HepG2 (cell line): ENCODE measurements around the gene TSPAN31. TPM values are rescaled to one million over a fixed set of nuclear protein-coding genes. Genes with fewer than 3 reads are reported as not detected.

Experiments used
- ATAC-seq: fragments of 200-7000 bp; cut with Tn5 transposase; 3 replicates; pipeline ENCODE4 v1.9.1; 2020; ENCODE audit warnings: mild to moderate bottlenecking, moderate library complexity
- BruUV-seq: library from RNA; stranded (reverse); fragments of 400-500 nt; replicated peaks from 2 replicates; lab custom pipeline; 2021; lab: Mats Ljungman, UMichigan
- CTCF ChIA-PET: fragments of 300-600 bp; formaldehyde crosslinking; extraction: SDS; loops from one replicate; lab custom pipeline; 2021; ENCODE audit warnings: low total read pairs, inconsistent platforms, low intra/inter-chr PET ratio; lab: Yijun Ruan, JAX
- POLR2A ChIA-PET: fragments of 350-600 bp; sonication (Branson Sonifier 250); formaldehyde crosslinking; loops from one replicate; lab custom pipeline; 2020; ENCODE audit warnings: antibody characterized with exemption, inconsistent platforms; lab: Yijun Ruan, JAX
- DNase-seq: peaks from one replicate; pipeline ENCODE4 v3.0.0-alpha.2; 2015; ENCODE audit warnings: low spot score
- FAIRE-seq: peaks from 3 replicates; lab custom pipeline; 2011; peaks lifted over from hg19 to GRCh38; lab: Jason Lieb, UNC
- H2AFZ ChIP-seq: one replicate; pipeline ENCODE4 v1.6.1; 2011; ENCODE audit warnings: low read length, inconsistent platforms
- H3K27ac ChIP-seq: fragments of 300-600 bp; 3 replicates; pipeline ENCODE4 v1.8.0; 2011; ENCODE audit warnings: mixed run types, mild to moderate bottlenecking, mixed read lengths, low read length, inconsistent platforms; ENCODE audit not compliant: insufficient read depth; ENCODE audit errors: extremely low read length
- H3K27me3 ChIP-seq, 2 experiments: fragments of 200-600 bp in 1 of 2; 2 replicates in 1 of 2; 3 replicates in 1 of 2; pipeline versions ENCODE4 v1.6.0 to v1.8.0; 2011; ENCODE audit warnings: low read length in 2 of 2, mild to moderate bottlenecking in 2 of 2, moderate library complexity in 2 of 2, inconsistent platforms in 1 of 2; ENCODE audit not compliant: insufficient read depth in 2 of 2, control insufficient read depth in 1 of 2
- H3K36me3 ChIP-seq, 2 experiments: fragments of 200-600 bp in 1 of 2; replicated peaks in 1 of 2; 2 replicates in 1 of 2; 3 replicates in 1 of 2; pipeline versions ENCODE4 v1.5.1 to v1.8.0; 2011; ENCODE audit warnings: low read length in 2 of 2, inconsistent platforms in 1 of 2; ENCODE audit not compliant: insufficient read depth in 2 of 2, control insufficient read depth in 1 of 2
- H3K4me1 ChIP-seq: 2 replicates; pipeline ENCODE4 v1.5.1; 2012; ENCODE audit warnings: low read length, inconsistent platforms; ENCODE audit not compliant: insufficient read depth
- H3K4me2 ChIP-seq: 2 replicates; pipeline ENCODE4 v1.6.0; 2011; ENCODE audit warnings: low read depth, low read length, inconsistent platforms
- H3K4me3 ChIP-seq, 3 experiments: fragments of 200-600 bp in 1 of 3; sonication (generic), shearing (Covaris generic) in 1 of 3; replicated peaks in 1 of 3; 2 replicates each; pipeline ENCODE4 v1.5.1; 2011 to 2016; ENCODE audit warnings: low read length in 3 of 3, inconsistent platforms in 2 of 3, low read depth in 2 of 3, mild to moderate bottlenecking in 2 of 3, control low read depth in 1 of 3, mixed read lengths in 1 of 3; ENCODE audit not compliant: insufficient read depth in 1 of 3
- H3K79me2 ChIP-seq: one replicate; pipeline ENCODE4 v1.6.1; 2011; ENCODE audit warnings: low read length, inconsistent platforms; ENCODE audit not compliant: insufficient read depth
- H3K9ac ChIP-seq: 2 replicates; pipeline ENCODE4 v1.6.0; 2011; ENCODE audit warnings: mild to moderate bottlenecking, low read depth, low read length, inconsistent platforms; ENCODE audit not compliant: insufficient read depth
- H3K9me3 ChIP-seq: 2 replicates; pipeline ENCODE4 v1.5.1; 2012; ENCODE audit warnings: mild to moderate bottlenecking, low read length
- H4K20me1 ChIP-seq: 2 replicates; pipeline ENCODE4 v1.6.0; 2011; ENCODE audit warnings: inconsistent platforms, mild to moderate bottlenecking, low read length, moderate library complexity; ENCODE audit not compliant: insufficient read depth
- CBX5 ChIP-seq: sonication (generic); formaldehyde crosslinking; IDR thresholded peaks from 2 replicates; pipeline ENCODE4 v1.4.0; 2020; ENCODE audit warnings: missing genetic modification reagents, borderline replicate concordance
- FOXA1 ChIP-seq, 2 experiments: fragments of 450-650 bp in 1 of 2; sonication (generic) in 1 of 2; formaldehyde crosslinking in 1 of 2; IDR thresholded peaks; 2 replicates each; pipeline versions ENCODE4 v1.4.0 to v1.6.1; 2016 to 2020; ENCODE audit warnings: missing genetic modification reagents in 1 of 2
- GATAD2A ChIP-seq: IDR thresholded peaks from 2 replicates; pipeline ENCODE4 v1.6.1; 2016
- HNRNPLL ChIP-seq: fragments of 200-400 bp; formaldehyde crosslinking; IDR thresholded peaks from 2 replicates; pipeline ENCODE4 v1.6.1; 2017; ENCODE audit warnings: mild to moderate bottlenecking, low read depth, low read length; ENCODE audit not compliant: poor library complexity, severe bottlenecking
- MAZ ChIP-seq, 2 experiments: sonication (generic) in 1 of 2; formaldehyde crosslinking in 1 of 2; IDR thresholded peaks; 2 replicates each; pipeline versions ENCODE4 v1.5.0 to v1.6.1; 2012 to 2020; ENCODE audit warnings: low read depth in 2 of 2, mild to moderate bottlenecking in 2 of 2, borderline replicate concordance in 1 of 2, improper control_type of control experiment in 1 of 2, low read length in 1 of 2, missing genetic modification reagents in 1 of 2, moderate library complexity in 1 of 2
- ONECUT2 ChIP-seq: sonication (generic); formaldehyde crosslinking; IDR thresholded peaks from 2 replicates; pipeline ENCODE4 v1.4.0; 2020; ENCODE audit warnings: missing genetic modification reagents
- RFX1 ChIP-seq: fragments of 450-650 bp; IDR thresholded peaks from 2 replicates; pipeline ENCODE4 v1.6.1; 2017
- ZNF292 ChIP-seq: sonication (generic); formaldehyde crosslinking; IDR thresholded peaks from 2 replicates; pipeline ENCODE4 v1.8.1; 2022; ENCODE audit warnings: mild to moderate bottlenecking, low read depth, missing genetic modification reagents, borderline replicate concordance
- ZNF574 ChIP-seq: sonication (generic); formaldehyde crosslinking; IDR thresholded peaks from 2 replicates; pipeline ENCODE4 v1.4.0; 2020; ENCODE audit warnings: missing genetic modification reagents
- ZNF761 ChIP-seq: sonication (generic); formaldehyde crosslinking; conservative IDR thresholded peaks from 2 replicates; pipeline ENCODE4 v1.4.0; 2020; ENCODE audit warnings: mild to moderate bottlenecking, missing genetic modification reagents
- ZXDC ChIP-seq: sonication (generic); formaldehyde crosslinking; IDR thresholded peaks from 2 replicates; pipeline ENCODE4 v1.5.0; 2020; ENCODE audit warnings: mild to moderate bottlenecking, missing genetic modification reagents
- WGBS: methylation state at CpG from one replicate; pipeline ENCODE4 v1.1.6; 2017; ENCODE audit warnings: low lambda C conversion rate; 5-methylcytosine and 5-hydroxymethylcytosine counted together
- in situ Hi-C: cut with HindIII; loops from 2 replicates; pipeline ENCODE4 v1.10.0; 2017; ENCODE audit warnings: low pct_unique_long_range_greater_than_20kb; ENCODE audit not compliant: extremely low pct_ligation_motif_present
- intact Hi-C: fragments of 100-400 bp; cut with micrococcal nuclease; formaldehyde crosslinking; loops from one replicate; pipeline ENCODE4 v1.10.0; 2022; ENCODE audit not compliant: unreplicated experiment
- polyA plus RNA-seq, 8 experiments: library from polyadenylated mRNA; depleted of rRNA in 3 of 8; stranded (reverse) in 7 of 8; unstranded in 1 of 8; fragments of >200 nt; fragmentation: Illumina TruSeq in 4 of 8; extraction: Trizol in 4 of 8; gene quantifications; 2 replicates each; pipeline versions ENCODE4 v1.2.1 to v1.2.3, GENCODE V29; 2011 to 2016; ENCODE audit warnings: low read depth in 4 of 8, missing spikeins in 1 of 8, mixed read lengths in 1 of 8; ENCODE audit not compliant: insufficient read depth in 1 of 8
- total RNA-seq, 5 experiments: library from RNA; depleted of rRNA; stranded (reverse); fragments of >200 nt; fragmentation: Illumina TruSeq; extraction: Trizol; gene quantifications; 2 replicates each; pipeline ENCODE4 v1.2.3, GENCODE V29; 2016; ENCODE audit warnings: low read depth in 1 of 5
- TF ChIP-seq, protein P1 (sequence below): sonication (generic); formaldehyde crosslinking; IDR thresholded peaks from 2 replicates; pipeline ENCODE4 v1.5.0; 2020; ENCODE audit warnings: mild to moderate bottlenecking, missing genetic modification reagents, moderate library complexity

Gene TSPAN31
- total and polyA plus RNA-seq, 2 of the 13 experiments (the other 11 are each of a cell fraction or from before 2014, with no cell fraction given), result 10.4 to 24.6 TPM

DNA sequence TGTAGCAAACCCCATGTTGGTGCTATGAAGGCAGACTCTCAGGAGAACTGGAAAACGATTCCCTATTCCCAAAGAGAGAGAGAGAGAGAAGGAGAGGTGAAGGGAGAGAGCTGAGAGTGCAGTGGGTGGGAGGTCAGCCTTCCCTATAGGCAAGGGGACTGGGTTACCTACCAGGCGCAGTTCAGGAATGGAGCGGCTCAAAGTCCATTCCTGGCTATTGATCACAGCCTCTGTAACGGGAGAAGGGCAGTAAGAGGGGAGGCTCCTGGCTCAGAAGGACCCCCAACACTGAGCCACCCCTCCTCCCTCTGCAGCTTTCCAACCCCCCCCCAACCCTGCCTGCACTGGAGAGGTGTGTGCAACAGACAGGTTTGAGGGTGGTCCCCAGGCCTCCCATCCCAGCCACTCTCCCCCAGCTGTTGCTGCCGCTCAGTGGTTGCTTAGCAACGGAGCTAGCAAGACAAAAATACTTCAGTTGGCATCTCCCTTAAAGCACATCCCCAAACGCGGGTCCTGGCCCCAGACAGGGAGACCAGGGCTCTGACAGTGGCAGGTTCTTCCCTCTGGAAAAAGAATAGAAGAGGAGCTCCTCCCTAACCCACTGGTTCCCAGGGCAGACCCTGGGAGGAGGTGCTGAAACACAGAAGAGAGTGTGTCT, 9.5 kb upstream of the TSPAN31 start (continued):
- TF ChIP-seq ONECUT2 (CRISPR knock-in tag), result peak; percentile 67; the same call in 1 of the 2 replicates
- TF ChIP-seq RFX1, result peak; percentile 42; the same call in 1 of the 2 replicates
- peak; percentile 41; the same call in 1 of the 2 replicates for TF ChIP-seq ZNF292 (CRISPR knock-in tag)

DNA sequence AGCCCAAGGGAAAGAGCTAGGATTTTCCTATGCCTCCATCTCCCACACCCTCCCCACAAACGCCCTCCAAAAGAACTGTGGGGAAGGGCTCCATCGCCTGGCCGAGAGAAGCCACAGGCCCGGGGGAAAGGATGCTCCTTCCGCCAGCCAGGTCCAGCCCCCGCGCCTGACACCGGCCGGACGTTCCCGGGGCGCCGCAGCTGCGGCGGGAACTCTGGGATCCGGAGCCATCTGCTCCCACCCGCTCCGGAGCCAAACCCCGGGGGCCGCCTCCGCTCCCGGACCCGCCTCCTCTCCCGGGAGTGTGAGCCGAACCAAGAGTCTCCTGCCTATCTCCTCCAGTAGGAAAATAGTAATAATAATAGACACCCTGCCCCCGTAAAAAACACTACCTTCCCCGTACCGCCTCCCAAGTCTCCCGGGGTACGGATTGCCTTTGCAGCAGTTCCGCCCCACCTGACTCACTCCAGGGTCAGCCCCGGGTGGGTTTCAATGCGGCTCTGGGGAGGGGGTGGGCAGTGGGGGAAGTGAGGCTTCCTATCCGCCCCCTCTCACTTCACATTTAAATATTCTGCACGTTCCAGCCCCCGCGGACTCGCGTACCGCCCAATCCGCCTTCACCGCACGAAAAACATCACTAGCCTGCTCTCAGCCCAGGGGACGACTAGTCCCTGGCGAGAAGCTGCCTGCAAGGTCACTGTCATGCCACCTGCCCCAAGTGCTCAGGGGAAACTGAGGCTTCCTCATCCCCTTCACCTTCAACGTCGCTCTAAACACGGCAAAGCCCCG, 8.7 kb upstream of the TSPAN31 start:
- Histone ChIP-seq H3K36me3 (no peaks in the 10 kb centered on the region), H3K27ac (no peak overlapping the region), H3K4me3 (peak overlapping the region; percentile 48 to 73 (median 49)), H3K27me3 (peaks cover 12 to 64% of the 10 kb centered on the region in 2 experiments; a peak in 4 of 5 replicates), H3K4me2 (peak overlapping the region; percentile 94), H2AFZ (no peak overlapping the region), H3K9me3 (no peaks in the 10 kb centered on the region), H3K79me2 (no peaks in the 10 kb centered on the region), H4K20me1 (no peaks in the 10 kb centered on the region), H3K4me1 (peaks cover 42% of the 10 kb centered on the region), H3K9ac (no peak overlapping the region)
- no TSS peak for BruUV-seq
- ChIA-PET POLR2A (interaction anchor here (1.2 to 3.3 kb wide), 6 partner anchors 8 to 189 kb away, joined by 3 to 29 read pairs (median 4); partner anchors contain the start of genes CDK4, DCTN2 and TSPAN31), CTCF (interaction anchor here (1.8 kb wide), 1 partner anchor 10 kb away, joined by 6 read pairs; no protein-coding TSS in a partner anchor)
- under 1% methylated on average over 22 of the region's 49 CpGs for WGBS
- peak; percentile 37 for DNase-seq
- intact Hi-C loops (loop anchor here (5.0 kb wide), 2 partner anchors 44 to 154 kb away; partner anchors contain the start of gene OS9), in situ Hi-C loops (no loop called here)
- no peak for FAIRE-seq
- peak; percentile 78 for ATAC-seq
- TF ChIP-seq ZNF574 (CRISPR knock-in tag) (no peak), HNRNPLL (peak; percentile 68), FOXA1 (IDR thresholded peaks at IDR 0.05) (no peak), FOXA1 (CRISPR knock-in tag; IDR thresholded peaks at IDR 0.05) (no peak), GATAD2A (CRISPR knock-in tag) (peak; percentile 20; the same call in 1 of the 2 replicates), ZXDC (CRISPR knock-in tag) (no peak), ZNF761 (0 out of 2 replicates have a peak, but pooled peaks have one; percentile 29), CBX5 (CRISPR knock-in tag) (no peak), MAZ (IDR thresholded peaks at IDR 0.05; ENCODE audit: borderline replicate concordance, low read depth, low read length) (no peak), MAZ (CRISPR knock-in tag; IDR thresholded peaks at IDR 0.05; ENCODE audit: low read depth) (peak; percentile 31; the same call in 1 of the 2 replicates)
- TF ChIP-seq, protein P1, sequence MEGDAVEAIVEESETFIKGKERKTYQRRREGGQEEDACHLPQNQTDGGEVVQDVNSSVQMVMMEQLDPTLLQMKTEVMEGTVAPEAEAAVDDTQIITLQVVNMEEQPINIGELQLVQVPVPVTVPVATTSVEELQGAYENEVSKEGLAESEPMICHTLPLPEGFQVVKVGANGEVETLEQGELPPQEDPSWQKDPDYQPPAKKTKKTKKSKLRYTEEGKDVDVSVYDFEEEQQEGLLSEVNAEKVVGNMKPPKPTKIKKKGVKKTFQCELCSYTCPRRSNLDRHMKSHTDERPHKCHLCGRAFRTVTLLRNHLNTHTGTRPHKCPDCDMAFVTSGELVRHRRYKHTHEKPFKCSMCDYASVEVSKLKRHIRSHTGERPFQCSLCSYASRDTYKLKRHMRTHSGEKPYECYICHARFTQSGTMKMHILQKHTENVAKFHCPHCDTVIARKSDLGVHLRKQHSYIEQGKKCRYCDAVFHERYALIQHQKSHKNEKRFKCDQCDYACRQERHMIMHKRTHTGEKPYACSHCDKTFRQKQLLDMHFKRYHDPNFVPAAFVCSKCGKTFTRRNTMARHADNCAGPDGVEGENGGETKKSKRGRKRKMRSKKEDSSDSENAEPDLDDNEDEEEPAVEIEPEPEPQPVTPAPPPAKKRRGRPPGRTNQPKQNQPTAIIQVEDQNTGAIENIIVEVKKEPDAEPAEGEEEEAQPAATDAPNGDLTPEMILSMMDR (CRISPR knock-in tag), result peak; percentile 71
